Right kidney (tissue), 9 donors: ENCODE results near the gene VCX.
"Not testable (repeated sequence)": the region's sequence is repeated elsewhere in the genome, so short reads cannot be mapped to it uniquely, and the experiment has no call there.

ENCODE experiments used
- DNase-seq: peaks from one replicate; pipeline ENCODE4 v3.0.0-alpha.2; 2016
- long read RNA-seq, 8 donors: transcript quantifications; one replicate each; lab custom pipeline, GENCODE V29; 2026

The VCX gene
- long read RNA-seq, donor 1: 0 reads
- long read RNA-seq, donor 2: 0 reads
- long read RNA-seq, donor 3: 0 reads
- long read RNA-seq, donor 4: 0 reads
- long read RNA-seq, donor 5: 0 reads
- long read RNA-seq, donor 6: 0 reads
- long read RNA-seq, donor 7: 0 reads
- long read RNA-seq, donor 8: 0 reads

- DNase-seq: not testable (repeated sequence)
These were observed at the start of gene VCX for GRCh38 chrX:7842871-7843270. Gene VCX (plus strand): TSS chrX:7843171. CDS start chrX:7843204, 33 bp downstream.

GRCh38 chrX:7798327-7798726 is 44.6 kb upstream of the VCX start:
- no peak for DNase-seq

- no peak for DNase-seq
These were observed 41.3 kb upstream of the VCX start for GRCh38 chrX:7801711-7802110.

GRCh38 chrX:7815166-7815805 is 27.7 kb upstream of the VCX start:
- no peak for DNase-seq

GRCh38 chrX:7828594-7828993 is 14.4 kb upstream of the VCX start:
- DNase-seq: no peak

GRCh38 chrX:7841084-7841805 is 1.7 kb upstream of the VCX start:
- no peak for DNase-seq

GRCh38 chrX:7852166-7852565 is 9.2 kb downstream of the VCX start:
- DNase-seq: no peak

GRCh38 chrX:7872042-7872441 is 29.1 kb downstream of the VCX start:
- DNase-seq: no peak

GRCh38 chrX:7876957-7877356 is 34.0 kb downstream of the VCX start:
- no peak for DNase-seq

- no peak for DNase-seq
These were observed 46.2 kb downstream of the VCX start for GRCh38 chrX:7889135-7889534.

- no peak for DNase-seq
These were observed 46.7 kb downstream of the VCX start for GRCh38 chrX:7889680-7890079.

GRCh38 chrX:7891928-7892327 is 49.0 kb downstream of the VCX start:
- no peak for DNase-seq
